Adrenal gland (tissue), 5 donors: ENCODE results near the gene PPP6C.

Source experiments
- POLR2A ChIP-seq, 2 donors: fragments of 450-650 bp; IDR thresholded peaks; one replicate each; pipeline ENCODE4 v1.6.1; 2017; ENCODE audit warnings: antibody characterized with exemption in 2 of 2, mild to moderate bottlenecking in 2 of 2, moderate library complexity in 1 of 2
- TF ChIP-seq, protein P1 (sequence below), 6 experiments: fragments of 450-650 bp in 4 of 6; fragments of 200-600 bp in 2 of 6; sonication (generic) in 1 of 6; IDR thresholded peaks; 1 replicate in 5 of 6; 2 replicates in 1 of 6; pipeline versions ENCODE4 v1.5.1 to v1.8.0; 2016 to 2021; ENCODE audit warnings: antibody characterized with exemption in 6 of 6, mild to moderate bottlenecking in 2 of 6, moderate library complexity in 1 of 6
- donor health status: DM: no; HTN: no; CAD: no.

DNA sequence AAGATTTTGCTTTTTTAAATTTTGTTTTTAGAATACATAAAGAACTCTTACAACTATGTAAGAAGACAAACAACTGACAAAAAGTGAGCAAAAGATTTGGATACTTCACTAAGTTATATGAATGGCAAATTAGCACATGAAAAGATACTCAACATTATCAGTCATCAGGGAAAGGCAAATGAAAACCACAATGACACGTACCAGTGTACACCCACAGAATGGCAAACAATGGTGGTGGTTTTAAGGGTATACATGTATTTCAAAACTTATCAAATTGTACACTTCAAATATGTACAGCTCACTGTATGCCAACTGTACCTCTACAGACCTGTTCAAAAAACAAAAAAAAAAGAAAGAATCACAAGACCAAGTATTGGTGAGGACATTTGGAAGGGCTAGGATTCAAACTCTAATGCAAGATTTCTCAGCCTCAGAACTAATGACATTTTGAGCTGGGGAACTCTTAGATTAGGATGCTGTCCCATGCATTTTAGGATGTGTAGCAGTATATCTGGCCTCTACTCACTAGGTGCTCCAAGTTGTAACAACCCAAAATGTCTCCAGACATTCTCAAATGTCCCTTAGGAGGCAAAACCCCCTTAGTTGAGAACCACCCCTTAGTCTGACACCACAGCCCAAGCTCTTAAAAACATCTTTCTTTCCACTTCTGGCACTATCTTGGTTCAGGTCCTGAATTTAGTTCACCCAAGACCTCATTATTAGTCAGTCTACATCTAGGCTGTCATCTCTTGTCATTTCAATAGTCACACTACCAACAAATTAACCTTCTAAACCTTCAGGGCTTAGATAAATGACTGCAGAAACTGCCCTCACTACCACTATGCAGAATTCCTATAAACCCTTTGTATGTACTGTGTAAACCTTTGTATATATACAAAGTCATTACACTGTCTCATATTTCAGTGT, 55.9 kb downstream of the PPP6C start:
- no peak for TF ChIP-seq POLR2A (IDR thresholded peaks at IDR 0.05)
- TF ChIP-seq, protein P1, sequence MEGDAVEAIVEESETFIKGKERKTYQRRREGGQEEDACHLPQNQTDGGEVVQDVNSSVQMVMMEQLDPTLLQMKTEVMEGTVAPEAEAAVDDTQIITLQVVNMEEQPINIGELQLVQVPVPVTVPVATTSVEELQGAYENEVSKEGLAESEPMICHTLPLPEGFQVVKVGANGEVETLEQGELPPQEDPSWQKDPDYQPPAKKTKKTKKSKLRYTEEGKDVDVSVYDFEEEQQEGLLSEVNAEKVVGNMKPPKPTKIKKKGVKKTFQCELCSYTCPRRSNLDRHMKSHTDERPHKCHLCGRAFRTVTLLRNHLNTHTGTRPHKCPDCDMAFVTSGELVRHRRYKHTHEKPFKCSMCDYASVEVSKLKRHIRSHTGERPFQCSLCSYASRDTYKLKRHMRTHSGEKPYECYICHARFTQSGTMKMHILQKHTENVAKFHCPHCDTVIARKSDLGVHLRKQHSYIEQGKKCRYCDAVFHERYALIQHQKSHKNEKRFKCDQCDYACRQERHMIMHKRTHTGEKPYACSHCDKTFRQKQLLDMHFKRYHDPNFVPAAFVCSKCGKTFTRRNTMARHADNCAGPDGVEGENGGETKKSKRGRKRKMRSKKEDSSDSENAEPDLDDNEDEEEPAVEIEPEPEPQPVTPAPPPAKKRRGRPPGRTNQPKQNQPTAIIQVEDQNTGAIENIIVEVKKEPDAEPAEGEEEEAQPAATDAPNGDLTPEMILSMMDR (IDR thresholded peaks at IDR 0.05): no peak
